HUES64 (cell line): ENCODE data around the gene LRP8.

Experiments
- H3K27ac ChIP-seq: 2 replicates; pipeline ENCODE4 v1.7.0; 2013; ENCODE audit warnings: low read depth, low read length, inconsistent platforms
- H3K27me3 ChIP-seq: 2 replicates; pipeline ENCODE4 v1.6.1; 2013; ENCODE audit warnings: mild to moderate bottlenecking, low read length; ENCODE audit not compliant: insufficient read depth
- H3K36me3 ChIP-seq: 2 replicates; pipeline ENCODE4 v1.6.1; 2013; ENCODE audit warnings: mild to moderate bottlenecking, low read length; ENCODE audit not compliant: insufficient read depth
- H3K4me1 ChIP-seq: 2 replicates; pipeline ENCODE4 v1.6.1; 2013; ENCODE audit warnings: mild to moderate bottlenecking, low read length, moderate library complexity; ENCODE audit not compliant: insufficient read depth
- H3K4me3 ChIP-seq: 2 replicates; pipeline ENCODE4 v1.5.1; 2013; ENCODE audit warnings: mild to moderate bottlenecking, low read length, moderate library complexity
- H3K9ac ChIP-seq: 2 replicates; pipeline ENCODE4 v1.6.1; 2013; ENCODE audit warnings: mild to moderate bottlenecking, low read depth, low read length
- H3K9me3 ChIP-seq: 2 replicates; pipeline ENCODE4 v1.6.1; 2013; ENCODE audit warnings: low read depth, low read length; ENCODE audit not compliant: insufficient read depth
- WGBS: fragments of 150-250, 120-280 bp; methylation state at CpG from one replicate; pipeline ENCODE4 v1.1.7; 2013; ENCODE audit warnings: missing lambda C conversion rate; 5-methylcytosine and 5-hydroxymethylcytosine counted together

Gene LRP8

GRCh38 chr1:53254011-53254640 is 73.7 kb downstream of the LRP8 start:
- H3K36me3 ChIP-seq: peaks cover 97% of the 10 kb centered on the region
- H3K9me3 ChIP-seq: no peaks in the 10 kb centered on the region
- WGBS: 86% methylated on average over 3 of the region's 4 CpGs
- no peak overlapping the region for H3K9ac ChIP-seq
- H3K27me3 ChIP-seq: no peaks in the 10 kb centered on the region
- no peak overlapping the region for H3K4me3 ChIP-seq
- H3K27ac ChIP-seq: no peak overlapping the region
- H3K4me1 ChIP-seq: no peaks in the 10 kb centered on the region

- no peak overlapping the region for H3K27ac ChIP-seq
- H3K27me3 ChIP-seq: no peaks in the 10 kb centered on the region
- no peak overlapping the region for H3K4me3 ChIP-seq
- no peaks in the 10 kb centered on the region for H3K4me1 ChIP-seq
- WGBS: 92% methylated on average over 4 of the region's 4 CpGs
- H3K36me3 ChIP-seq: peaks cover 97% of the 10 kb centered on the region
- H3K9me3 ChIP-seq: no peaks in the 10 kb centered on the region
- H3K9ac ChIP-seq: no peak overlapping the region
Observed at GRCh38 chr1:53250325-53250724, 77.5 kb downstream of the LRP8 start.

DNA sequence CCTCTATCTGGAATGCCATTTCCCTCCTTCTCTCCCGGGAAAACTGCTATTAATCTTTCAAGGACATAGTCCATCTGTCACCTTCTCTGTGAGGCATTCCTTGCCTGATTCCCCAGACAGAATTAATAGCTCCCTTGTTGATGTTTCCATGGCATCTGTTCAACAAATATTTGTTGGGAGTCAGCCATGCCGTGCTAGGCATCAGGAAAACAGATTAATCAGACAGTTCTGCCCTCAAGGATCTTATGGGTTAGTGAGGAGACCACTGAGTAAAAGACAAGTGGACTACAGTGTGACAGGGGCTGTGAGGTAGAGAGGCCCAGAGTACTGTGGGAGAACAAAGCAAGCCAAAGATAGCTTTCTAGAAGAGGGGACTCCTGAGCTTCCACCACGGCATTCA is 78.2 kb downstream of the LRP8 start:
- H3K27me3 ChIP-seq: no peaks in the 10 kb centered on the region
- H3K36me3 ChIP-seq: peaks cover 97% of the 10 kb centered on the region
- no peaks in the 10 kb centered on the region for H3K9me3 ChIP-seq
- H3K27ac ChIP-seq: no peak overlapping the region
- H3K9ac ChIP-seq: no peak overlapping the region
- no peak overlapping the region for H3K4me3 ChIP-seq
- 90% methylated on average over 3 of the region's 3 CpGs for WGBS
- no peaks in the 10 kb centered on the region for H3K4me1 ChIP-seq

DNA sequence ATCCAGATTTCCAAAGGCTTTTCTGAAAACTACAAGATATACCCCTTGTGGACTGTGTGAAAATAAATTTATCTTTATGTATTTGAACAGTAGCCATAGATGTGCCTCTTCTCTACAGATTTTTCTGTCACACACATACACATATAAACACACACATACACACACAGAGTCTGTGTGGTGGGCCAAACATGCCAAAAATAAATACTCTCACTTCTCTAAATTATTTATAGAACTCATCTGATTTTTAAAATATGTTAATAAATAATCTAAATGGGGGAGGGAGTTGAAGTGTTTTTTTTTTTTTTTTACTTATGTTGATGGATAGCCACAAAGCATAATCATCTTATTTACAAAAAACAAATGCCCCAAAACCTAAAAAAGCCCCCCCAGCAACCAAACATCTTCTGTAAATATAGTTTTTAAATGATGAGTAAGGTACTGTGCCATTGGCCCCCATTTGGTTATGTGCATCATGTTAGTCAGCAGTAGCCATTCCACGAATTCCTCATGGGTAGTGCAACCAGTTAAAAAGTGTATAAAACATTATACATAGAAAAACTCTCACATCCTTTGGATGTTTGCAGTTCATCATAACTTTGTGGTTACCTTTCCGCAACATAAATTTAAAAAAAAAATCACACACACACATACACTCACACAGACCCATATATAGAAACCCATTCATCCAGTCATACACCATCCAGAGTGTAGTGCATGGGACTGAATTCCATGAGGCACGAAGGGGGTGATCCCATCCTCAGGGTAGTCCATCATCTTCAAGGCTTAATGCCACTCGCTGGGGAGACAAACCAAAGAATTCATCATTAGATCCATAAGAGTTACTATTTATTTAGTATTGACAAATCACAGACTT is 81.4 kb downstream of the LRP8 start:
- Histone ChIP-seq H3K4me1 (no peaks in the 10 kb centered on the region), H3K27me3 (no peaks in the 10 kb centered on the region), H3K36me3 (peaks cover 79% of the 10 kb centered on the region), H3K9ac (no peak overlapping the region), H3K27ac (no peak overlapping the region), H3K4me3 (no peak overlapping the region), H3K9me3 (no peaks in the 10 kb centered on the region)
- 96% methylated on average over 3 of the region's 4 CpGs for WGBS

- Histone ChIP-seq H3K4me1 (no peaks in the 10 kb centered on the region), H3K9me3 (no peaks in the 10 kb centered on the region), H3K9ac (no peak overlapping the region), H3K4me3 (no peak overlapping the region), H3K36me3 (peaks cover 55% of the 10 kb centered on the region), H3K27ac (no peak overlapping the region), H3K27me3 (no peaks in the 10 kb centered on the region)
- WGBS: 79% methylated on average over 4 of the region's 4 CpGs
Observed at GRCh38 chr1:53244141-53244540, 83.7 kb downstream of the LRP8 start.

- Histone ChIP-seq H3K9me3 (no peaks in the 10 kb centered on the region), H3K9ac (no peak overlapping the region), H3K27me3 (no peaks in the 10 kb centered on the region), H3K27ac (no peak overlapping the region), H3K4me1 (no peaks in the 10 kb centered on the region; the same call in 1 of the 2 replicates), H3K4me3 (no peak overlapping the region), H3K36me3 (peaks cover 38% of the 10 kb centered on the region)
- 92% methylated on average over 4 of the region's 4 CpGs for WGBS
Observed at GRCh38 chr1:53242381-53242780, 85.5 kb downstream of the LRP8 start.

DNA sequence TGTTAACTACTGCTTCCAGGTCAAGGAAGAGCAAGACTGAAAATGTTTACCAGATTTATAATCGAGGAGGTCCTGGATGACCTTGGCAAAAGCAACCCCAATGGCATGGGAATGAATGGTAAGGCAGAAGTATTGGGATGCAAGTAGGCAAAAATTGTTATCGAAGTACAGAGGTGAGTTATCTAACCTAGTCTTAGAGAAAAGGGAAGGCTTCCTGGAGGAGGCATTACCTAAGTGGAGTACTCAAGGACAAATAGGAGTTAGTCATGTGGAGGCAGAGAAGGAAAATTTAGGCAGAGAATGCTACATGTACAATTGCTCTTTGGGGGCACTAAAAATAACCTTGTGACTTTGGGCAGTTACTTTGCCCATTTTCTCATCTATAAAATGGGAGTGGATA is 86.0 kb downstream of the LRP8 start:
- peaks cover 32% of the 10 kb centered on the region for H3K36me3 ChIP-seq
- no peaks in the 10 kb centered on the region; the same call in 1 of the 2 replicates for H3K4me1 ChIP-seq
- H3K9ac ChIP-seq: no peak overlapping the region
- no peaks in the 10 kb centered on the region for H3K9me3 ChIP-seq
- 91% methylated on average over 2 of the region's 2 CpGs for WGBS
- no peak overlapping the region for H3K4me3 ChIP-seq
- H3K27ac ChIP-seq: no peak overlapping the region
- no peaks in the 10 kb centered on the region for H3K27me3 ChIP-seq

GRCh38 chr1:53238197-53239155 is 89.4 kb downstream of the LRP8 start, which contains the start of gene MAGOH:
Gene MAGOH (minus strand): TSS chr1:53238518. CDS start chr1:53238448, 70 bp downstream.
- 3% methylated on average over 64 of the region's 64 CpGs for WGBS
- Histone ChIP-seq H3K9me3 (no peaks in the 10 kb centered on the region), H3K9ac (peak within 1 kb of the TSS; percentile 82), H3K36me3 (peaks cover 31% of the 10 kb centered on the region), H3K27ac (peak within 1 kb of the TSS; percentile 72; the same call in 1 of the 2 replicates), H3K4me3 (peak within 1 kb of the TSS; percentile 97), H3K4me1 (no peaks in the 10 kb centered on the region; the same call in 1 of the 2 replicates), H3K27me3 (no peaks in the 10 kb centered on the region)

DNA sequence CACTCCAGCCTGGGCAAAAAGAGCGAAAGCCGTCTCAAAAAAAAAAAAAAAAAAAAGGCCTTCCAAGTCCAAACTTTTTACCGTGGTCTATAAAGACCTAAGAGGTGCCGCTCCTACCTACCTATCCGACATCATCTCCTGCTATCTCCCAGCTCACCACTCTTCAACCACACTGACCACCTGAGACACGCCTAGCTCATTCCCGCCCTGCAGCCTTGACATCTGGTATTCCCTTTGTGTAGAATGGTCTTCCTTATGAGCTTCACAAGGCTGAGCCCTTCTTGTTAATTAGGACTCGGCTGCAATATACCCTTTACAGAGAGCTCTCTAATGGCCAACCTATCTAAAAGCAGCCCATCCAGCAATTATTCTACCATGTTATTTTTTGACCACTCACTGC is 90.2 kb downstream of the LRP8 start:
- Histone ChIP-seq H3K9me3 (no peaks in the 10 kb centered on the region), H3K36me3 (peaks cover 40% of the 10 kb centered on the region), H3K4me1 (no peaks in the 10 kb centered on the region; the same call in 1 of the 2 replicates), H3K27ac (no peak overlapping the region), H3K27me3 (no peaks in the 10 kb centered on the region), H3K9ac (peak overlapping the region; percentile 82), H3K4me3 (peak overlapping the region; percentile 97)
- 50% methylated on average over 8 of the region's 8 CpGs for WGBS

DNA sequence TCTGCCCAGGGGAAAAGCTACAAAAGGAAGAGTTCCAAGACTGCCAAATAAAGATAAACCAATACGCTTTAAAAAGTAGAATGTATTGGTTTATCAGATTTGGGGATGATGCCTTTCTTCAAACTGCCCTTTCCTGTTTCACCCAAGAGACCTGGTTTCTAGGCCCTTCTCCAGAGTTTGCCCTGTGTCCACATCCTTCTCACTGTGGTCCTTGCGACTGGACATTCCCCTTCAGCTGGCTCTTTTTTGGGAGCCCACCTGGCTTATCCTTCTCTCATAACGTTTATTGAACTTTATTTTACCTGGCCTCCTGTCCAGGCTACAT is 106.9 kb downstream of the LRP8 start:
- H3K36me3 ChIP-seq: peaks cover 25% of the 10 kb centered on the region
- 87% methylated on average over 2 of the region's 3 CpGs for WGBS

More for the DNA sequence above, 106.9 kb downstream of the LRP8 start:
- Histone ChIP-seq H3K4me3 (peak overlapping the region; percentile 95), H3K27ac (peak overlapping the region; percentile 94), H3K9ac (peak overlapping the region; percentile 91), H3K9me3 (no peaks in the 10 kb centered on the region), H3K27me3 (no peaks in the 10 kb centered on the region), H3K4me1 (peaks cover 12% of the 10 kb centered on the region; the same call in 1 of the 2 replicates)
